ENCODE data around the gene UMAD1.
"Not testable (repeated sequence)": the region's sequence is repeated elsewhere in the genome, so short reads cannot be mapped to it uniquely, and the experiment has no call there.

Gene UMAD1

DNA sequence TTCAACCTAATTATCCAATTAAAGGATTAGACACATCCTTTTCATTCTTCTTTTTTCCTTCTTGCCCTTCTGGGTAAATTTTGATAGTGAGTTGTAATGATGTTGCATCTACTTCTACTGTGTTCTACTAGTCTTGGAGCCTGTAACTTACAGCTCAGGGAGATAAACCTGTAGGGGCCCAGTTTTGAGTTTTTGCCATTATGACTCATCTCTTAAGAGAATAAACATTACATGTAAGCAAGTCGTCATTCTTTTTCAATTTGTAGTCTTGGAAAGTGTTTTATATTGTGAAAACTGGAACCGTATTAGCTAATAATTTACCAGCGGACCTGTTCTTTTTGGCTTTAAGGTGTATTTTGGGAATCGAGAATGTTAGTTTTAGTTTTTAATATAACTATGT, 167.6 kb downstream of the UMAD1 start:
- DNase-seq, result peak in 1 of 2 experiments; percentile 35

DNA sequence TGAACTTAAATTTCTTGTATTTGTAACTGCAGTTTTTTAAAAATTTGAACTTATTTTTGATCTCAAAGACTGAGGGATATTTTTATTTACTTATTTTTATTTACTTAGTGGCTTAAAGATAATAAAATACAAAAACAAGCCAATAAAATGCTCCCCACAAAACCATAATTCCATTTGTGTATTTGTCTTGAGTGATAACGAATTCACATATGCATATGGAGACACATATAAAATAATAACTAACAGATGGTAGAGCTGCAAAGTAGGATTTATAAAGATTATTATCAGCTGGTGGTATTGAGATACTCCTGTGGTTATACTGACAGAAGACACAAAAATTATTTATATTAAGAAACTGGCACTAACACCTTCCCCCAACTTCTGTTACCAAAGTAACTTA, 168.1 kb downstream of the UMAD1 start:
- peak in 1 of 2 experiments; percentile 80 for DNase-seq

DNA sequence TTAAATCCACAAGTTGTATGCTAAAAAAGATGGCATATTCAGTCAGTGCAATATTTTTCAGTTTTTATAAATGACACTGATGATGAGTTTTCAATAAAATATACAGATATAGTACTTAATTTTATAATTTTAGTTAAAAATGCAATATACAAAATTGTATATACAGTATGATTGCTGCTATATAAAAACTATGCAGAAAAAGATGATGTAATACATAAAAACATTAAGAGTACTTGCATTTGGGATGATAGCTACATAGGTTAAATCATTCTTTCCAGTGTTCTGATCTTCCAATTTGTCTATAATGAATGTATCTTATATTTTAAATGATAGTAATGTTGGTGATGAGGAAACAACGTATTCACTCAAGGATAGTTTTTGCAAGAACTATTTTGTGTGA, 169.8 kb downstream of the UMAD1 start:
- DNase-seq, result no peak

DNA sequence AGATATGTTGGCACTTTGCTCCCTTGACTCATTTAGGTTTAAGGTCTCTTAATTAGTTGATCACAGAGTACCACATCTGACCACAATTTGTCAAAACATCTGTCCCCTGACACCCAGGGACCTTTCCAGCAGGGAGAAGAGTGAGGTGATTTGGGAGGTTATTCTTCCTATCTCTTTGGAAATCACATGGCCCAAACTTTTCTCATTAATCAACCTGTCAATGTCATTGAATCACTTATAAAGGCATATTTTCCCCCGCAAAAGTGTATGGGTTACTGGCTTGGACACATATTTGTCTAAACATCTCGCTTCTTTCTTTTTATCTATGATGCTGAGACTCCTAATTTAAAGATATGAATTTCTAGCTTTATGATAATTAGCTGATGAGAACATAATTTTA, 170.3 kb downstream of the UMAD1 start:
- DNase-seq, result peak in 1 of 2 experiments; percentile 25

DNA sequence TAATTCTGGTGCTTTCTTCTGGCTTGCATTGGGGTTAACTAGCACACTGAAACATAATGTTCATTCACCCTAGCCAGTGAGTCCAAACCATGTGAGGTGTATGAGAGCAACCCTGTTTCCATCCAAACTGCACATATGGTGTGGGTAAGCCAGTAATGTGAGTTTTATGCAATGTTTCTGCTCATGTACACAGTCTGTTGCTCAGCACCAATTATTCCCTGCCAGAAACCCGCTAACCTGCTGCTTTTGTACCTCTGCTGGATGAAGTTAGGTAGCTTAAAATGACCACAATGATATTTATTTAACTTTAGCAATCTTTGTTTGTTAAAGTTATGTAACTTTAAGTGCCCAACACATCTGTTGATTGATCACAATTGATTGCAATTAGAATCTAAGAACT, 171.6 kb downstream of the UMAD1 start:
- peak; percentile 30 to 74 for DNase-seq

DNA sequence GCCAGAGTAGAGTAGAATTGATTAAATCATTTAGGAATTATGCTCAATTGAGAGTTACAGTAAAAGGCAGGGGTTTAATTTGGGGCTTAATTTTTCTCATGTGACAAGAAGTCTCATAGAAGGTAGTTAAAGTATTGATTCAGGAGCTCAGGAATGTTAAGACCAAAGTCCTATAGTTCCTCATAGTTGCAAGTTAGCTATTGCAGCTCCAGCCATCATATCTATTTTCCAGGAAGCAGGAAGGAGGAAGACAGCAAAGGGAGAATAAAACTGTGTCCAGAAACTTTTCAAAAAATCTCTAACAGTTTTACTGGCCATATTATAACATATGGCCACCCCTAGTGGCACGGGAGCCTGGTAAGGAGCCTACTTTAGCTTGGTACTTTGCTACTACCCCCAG, 174.8 kb downstream of the UMAD1 start:
- no peak for DNase-seq

DNA sequence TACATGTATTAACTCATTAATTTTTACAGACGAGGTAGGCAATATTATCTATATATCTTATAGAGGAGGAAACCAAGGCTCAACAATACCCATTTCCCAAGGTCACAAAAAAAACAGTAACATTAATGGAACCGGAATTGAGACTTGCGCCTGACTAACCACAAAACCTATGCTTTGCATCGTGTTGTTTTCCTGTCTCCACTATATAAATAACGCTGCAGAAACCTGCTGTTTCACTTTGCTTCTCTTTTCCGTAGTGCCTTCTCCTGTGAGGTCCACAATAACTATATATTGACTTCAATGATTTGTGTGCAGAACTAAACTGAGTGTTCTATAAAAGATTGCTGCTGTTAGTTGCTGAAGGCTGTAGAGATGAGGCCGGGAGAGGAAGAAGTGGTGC, 175.5 kb downstream of the UMAD1 start:
- DNase-seq, result no peak

DNA sequence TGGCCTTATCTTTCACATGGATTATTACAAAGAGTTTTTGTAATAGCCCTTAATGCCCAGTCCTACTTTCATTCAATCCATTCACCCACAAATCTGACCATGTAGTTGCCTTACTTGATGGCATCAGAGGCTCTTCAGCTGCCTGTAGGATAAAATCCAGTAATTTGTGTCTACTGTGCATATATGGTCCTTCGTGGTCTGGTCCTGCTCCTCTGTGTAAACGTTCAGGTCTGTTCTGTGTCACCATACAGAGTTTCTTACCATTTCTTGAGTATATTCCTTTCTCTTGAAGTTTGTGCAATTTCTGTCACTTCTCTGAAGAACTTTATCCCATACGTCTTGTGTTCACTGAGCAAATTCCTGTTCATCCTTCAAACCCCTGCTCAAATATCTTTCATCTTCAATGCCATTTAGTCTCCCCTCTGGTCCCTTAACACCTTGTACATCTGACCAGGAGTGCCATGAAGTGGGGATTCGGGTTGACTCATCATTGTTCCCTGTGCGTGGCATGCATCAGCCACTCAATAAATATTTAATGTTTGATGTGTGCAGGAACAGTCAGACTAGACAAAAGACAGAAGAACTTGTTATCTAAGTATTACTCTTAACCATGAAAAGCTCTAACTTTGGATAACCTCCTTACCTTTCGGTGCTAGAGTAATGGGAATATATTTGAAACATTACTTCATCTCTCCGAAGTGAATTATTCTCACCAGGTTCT, 176.4 kb downstream of the UMAD1 start:
- DNase-seq, result no peak

DNA sequence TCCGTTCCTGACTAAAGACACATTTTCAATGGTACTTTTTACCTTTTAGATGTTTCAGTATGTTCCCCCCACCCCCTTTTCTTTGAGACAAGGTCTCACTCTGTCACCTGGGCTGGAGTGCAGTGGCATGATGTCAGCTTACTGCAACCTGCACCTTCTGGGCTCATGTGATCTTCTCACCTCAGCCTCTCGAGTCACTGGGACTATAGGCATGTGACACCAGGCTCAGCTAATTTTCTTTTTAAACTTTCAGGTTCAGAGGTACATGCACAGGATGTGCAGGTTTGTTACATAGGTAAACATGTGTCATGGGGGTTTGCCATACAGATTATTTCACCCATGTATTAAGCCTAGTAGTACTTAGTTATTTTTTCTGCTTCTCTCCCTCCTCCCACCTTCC, 177.2 kb downstream of the UMAD1 start:
- no peak for DNase-seq

DNA sequence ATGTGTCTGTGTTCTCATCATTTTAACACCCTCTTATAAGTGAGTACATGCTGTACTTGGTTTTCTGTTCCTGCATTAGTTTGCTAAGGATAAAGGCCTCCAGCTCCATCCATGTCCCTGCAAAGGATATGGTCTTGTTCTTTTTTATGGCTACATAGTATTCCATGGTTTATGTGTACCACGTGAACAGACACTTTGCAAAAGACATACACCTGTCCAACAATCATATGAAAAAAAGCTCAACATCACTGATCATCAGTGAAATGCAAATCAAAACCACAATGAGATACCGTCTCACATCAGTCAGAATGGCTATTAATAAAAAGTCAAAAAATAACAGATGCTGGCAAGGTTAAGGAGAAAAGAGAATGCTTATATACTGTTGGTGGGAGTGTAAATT, 177.6 kb downstream of the UMAD1 start:
- not testable (repeated sequence) for DNase-seq

DNA sequence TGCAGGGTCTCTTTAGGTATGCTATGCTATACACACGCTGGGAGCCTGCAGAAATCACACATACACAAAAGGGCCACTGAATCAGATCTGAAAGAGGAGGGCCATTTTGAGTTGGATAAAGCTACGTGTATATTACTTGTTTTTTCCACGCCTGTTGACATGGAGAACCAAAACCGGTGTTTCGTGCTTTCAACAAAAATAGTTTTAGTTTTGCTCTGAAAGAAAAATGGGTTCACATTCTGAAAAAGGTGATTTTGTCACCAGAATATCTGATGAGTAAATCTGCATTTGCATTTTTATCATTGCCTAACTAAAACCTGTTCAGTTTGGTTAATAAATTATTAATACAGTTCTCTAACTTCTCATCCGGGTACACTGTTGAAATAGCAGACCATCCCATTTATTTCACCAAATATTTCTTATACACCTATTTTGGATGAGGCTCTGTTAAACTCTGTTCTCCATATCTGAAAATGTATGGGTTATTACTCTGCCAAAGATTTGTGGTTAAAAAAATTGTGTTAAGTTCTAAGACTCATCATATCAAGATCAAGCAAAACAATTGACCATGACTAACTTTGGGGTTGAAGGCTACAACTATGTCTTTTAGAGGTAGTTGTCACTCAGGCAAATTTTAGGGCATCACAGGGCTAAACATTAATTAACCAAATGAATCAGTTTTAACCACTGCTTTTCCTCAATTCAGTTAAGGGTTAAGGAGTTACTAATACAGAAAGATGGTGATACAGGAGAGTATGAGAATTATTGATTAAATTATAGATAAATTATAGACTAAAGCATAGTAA, 179.1 kb downstream of the UMAD1 start:
- no peak for DNase-seq

DNA sequence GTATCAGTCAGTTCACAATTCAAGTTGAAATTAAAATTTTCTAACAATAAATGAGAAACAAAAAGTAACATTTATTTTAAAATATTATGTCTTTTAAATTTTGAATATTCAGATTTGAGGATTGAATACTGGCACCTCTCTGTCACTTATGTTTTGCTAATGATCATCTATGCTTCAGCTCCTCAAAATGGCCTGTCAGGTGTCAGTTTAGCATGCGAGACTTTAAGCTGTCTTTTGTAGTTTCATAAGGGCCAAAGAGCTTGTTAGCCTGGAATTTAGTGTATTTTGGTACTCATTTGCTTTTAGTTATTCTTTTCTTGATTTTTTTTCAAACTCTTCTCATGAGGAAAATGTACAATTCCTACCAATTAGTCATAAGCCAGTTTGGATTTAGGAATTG, 179.9 kb downstream of the UMAD1 start:
- DNase-seq, result no peak

DNA sequence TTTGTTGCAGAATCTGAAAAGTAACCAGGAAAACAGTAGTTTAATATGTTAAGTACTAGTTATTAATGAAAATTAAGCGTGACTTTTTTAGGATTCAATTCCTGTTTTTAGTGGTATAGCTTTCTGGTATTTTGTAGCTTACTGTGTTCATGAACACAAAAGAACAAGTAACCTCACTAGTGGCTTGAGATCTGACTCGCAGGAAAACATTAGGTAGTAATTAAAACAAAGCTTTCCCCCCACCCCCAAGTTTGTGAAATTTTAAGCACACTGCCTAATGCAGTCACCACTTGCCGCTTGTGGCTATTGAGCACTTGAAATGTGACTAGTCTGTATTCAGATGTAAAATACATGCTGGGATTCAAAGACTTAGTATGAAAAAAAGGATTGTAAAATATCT, 180.4 kb downstream of the UMAD1 start:
- DNase-seq, result peak; percentile 13 to 34

DNA sequence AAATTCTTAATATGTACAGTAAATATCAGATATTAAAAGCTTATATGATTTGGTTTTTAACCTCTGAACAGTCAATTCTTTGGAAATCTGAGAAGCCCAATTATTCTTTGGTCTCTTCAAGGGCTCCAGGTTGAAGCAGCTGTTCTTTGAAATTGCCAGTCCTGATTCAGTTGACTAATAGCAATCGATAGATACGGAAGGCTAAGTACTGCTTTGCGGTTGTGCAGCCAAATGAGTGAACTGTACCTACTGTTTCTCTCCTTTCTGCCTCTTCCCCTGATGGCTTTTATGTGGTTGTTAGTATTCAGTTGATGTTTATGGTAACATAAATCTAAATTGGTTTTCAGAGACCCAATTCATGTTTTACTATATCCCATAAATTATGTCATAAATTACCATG, 181.0 kb downstream of the UMAD1 start:
- peak; percentile 33 to 64 for DNase-seq

DNA sequence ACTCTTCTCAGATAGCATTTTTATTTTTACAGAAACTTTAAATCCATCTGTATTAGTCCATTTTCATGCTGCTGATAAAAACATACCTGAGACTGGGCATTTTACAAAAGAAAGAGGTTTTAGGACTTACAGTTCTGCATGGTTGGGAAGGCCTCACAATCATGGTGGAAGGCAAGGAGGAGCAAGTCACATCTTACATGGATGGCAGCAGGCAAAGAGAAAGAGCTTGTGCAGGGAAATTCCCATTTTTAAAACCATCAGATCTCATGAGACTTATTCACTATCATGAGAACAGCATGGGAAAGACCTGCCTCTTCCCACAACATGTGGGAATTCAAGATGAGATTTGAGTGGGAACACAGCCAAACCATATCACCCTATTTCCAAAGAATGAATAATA, 184.7 kb downstream of the UMAD1 start:
- DNase-seq, result not testable (repeated sequence)

DNA sequence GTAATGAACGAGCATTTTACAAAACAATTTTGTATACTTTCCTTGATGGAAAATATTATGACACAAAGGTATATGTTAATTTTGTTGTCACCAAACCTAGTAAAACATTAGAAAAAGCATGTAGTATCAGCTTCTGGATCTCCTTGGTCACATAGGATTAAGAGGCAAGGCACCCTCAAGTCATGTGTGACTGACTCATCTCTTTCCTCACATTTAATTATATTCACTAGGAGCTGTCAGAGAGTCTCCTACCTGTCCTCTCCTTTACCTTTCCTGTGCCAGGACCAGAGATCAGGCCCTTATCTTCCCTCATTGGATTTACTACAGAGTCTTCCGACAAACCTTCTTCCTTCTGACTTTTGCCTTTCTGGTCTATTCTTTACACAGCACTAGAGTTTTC, 189.1 kb downstream of the UMAD1 start:
- DNase-seq, result no peak

DNA sequence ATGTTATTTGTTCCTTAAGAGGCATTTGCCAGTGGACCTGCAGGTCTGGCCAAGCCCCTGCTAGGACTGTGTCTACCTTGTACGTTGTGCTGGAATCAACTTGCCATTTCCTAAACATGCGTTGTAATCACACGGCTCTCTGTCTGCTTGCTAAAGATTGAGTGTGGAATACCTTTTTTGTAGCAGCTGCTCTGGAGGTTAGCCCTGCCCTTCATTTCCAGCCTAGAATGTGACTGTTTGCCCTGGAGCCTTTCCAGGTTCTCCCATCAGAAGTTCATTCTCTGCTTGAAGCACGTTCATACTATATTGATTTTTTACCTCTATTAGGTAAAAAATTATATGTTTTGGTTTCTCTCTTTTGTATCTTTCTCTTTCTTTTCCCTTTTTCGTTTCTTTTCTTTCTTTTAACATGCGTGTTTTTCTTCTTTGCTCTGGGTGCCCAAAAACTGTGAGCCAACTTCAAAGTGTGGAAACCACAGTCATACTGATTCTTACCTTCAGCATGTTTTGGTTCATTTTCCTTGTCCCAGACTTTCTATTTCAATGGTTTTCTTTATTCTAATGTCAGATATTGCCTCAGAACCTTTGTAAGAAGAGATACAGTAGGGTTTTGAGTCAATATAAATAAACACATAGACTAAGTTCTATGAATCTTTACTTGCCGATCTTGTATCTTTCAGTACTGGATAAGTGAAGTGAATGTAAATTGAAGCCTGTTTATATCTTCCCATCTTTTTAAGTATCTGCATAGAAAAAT, 189.7 kb downstream of the UMAD1 start:
- DNase-seq, result no peak

DNA sequence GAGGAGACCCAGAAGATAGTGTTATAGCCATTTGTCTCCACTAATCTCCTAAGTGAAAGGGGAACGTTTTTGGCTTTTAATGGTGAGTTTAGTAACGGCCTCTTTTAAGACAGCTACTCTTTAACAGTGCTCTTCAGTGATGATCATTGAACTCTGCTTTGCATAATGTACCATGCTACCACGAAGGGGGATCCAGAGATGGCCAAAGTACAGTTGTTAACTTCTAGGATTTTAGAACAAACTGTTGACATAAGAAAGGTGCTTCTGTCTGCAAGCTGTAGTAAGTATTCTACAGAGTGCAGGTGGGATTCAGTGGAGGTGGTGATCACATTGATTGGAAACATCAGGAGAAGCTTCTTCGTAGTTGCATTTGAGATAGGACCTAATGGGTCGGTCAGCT, 192.0 kb downstream of the UMAD1 start:
- DNase-seq, result no peak

DNA sequence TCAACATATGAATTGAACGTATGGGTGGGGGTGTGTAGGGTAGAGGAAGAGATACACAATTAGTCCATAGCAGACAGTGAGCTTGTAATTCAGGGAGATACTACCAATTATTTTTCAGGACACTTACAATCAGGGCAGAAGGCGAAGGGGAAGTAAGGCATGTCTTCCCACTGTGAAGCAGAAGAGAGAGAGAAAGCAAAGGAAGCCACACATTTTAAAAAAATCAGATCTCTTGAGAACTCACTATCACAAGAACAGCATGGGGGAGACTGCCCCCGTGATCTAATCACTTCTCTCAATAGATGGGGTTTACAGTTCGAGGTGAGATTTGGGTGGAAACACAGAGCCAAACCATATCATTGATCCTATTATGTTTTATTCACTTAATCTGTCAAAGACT, 194.2 kb downstream of the UMAD1 start:
- no peak for DNase-seq

DNA sequence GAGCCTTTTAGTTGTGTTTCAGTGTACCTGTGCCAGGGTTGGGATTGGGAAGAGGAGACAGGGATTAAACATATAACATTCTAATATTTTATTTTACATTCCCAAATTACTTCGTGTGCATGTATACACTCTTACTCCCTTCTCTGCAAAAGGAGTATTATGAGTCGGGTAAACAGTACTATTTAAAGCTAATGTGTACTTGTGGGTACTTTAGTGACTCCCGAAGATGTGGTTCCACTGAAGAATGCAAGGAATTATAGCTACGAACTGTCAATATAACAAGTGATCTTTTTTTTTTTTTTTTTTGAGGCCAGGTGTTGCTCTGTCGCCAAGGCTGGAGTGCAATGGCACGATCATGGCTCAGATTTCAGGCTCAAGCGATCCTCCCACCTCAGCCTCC, 200.5 kb downstream of the UMAD1 start:
- DNase-seq, result no peak

DNA sequence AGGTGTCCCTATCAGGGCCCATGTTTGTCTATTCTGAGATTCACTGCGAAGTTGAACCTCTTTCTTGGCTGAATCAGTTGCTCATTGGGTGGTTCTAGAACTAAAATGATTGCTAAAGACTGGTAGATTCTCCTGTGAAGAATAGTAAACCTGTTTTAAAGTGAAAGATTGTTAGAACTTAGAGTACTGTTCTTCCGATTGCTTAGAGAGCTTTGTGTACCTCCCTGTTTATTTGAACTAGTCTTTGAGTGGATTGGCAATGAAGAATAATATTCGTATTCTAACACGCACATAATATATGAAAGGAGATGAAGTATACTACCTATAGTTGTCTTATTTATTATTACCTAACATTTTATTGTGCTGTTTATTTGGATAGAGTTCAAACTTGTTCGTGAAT, 202.7 kb downstream of the UMAD1 start:
- DNase-seq, result no peak

DNA sequence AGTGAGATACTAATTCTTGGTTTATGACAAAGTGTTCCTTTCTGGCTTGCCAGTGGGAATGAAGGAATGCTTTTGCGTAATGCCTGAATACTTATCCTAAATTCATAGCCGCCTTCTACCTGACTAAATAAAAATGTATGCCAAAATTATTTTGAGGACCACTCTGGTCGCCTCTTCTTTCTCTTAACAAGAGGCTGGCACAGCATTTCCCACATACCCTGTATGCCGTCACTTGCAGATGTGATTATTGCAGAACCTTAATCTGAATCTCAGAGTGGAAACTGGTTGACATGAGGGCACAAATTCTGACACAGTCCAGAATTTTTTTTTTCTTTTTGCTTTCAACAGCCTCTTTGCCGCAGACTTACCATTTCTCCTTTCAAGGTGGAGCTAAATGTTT, 203.4 kb downstream of the UMAD1 start:
- no peak for DNase-seq

DNA sequence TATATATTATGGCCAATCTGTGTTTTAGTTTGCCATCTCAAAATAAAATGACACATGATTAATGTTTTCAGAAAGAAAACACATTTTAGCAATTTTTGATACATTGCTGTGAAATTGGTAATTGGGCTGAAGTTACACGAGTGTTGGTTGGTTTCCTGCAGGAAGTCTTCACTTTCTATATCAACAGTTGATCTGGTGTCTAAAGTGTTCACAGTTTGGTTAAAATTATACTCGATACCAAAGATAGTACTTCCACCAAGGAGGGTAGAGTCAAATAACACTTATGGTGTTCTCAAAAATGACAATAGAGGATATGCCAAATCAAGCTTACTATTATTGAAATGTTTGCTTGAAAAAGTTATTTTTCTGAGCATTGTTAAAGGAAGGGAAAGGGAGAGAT, 207.7 kb downstream of the UMAD1 start:
- DNase-seq, result no peak

DNA sequence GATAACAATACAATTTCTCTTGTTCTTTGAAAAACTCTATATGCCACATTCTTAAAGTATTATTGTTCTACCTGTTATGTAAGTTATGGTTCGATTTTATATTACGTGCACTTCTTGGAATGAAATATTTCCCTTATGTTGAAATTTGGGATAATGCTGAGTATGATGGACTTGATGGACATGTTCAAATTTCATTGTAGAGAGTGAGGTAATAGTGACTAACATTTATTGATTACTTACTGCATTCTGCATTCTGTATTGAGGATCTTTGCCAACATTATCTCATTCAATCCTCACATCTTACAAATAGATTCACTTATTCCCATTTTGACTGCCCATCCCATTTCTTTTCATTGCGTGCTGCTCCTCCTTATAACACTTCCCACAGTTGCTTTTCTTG, 208.3 kb downstream of the UMAD1 start:
- no peak for DNase-seq

Measured in NCI-H524 (cell line).